ENCODE measurements around the gene ANK3.

- TF ChIP-seq ZNF16 (tag by site-specific recombination; IDR thresholded peaks at IDR 0.05; ENCODE audit: low read depth) (no peak), CTCF (tag by site-specific recombination; IDR thresholded peaks at IDR 0.05) (no peak), ZNF768 (tag by site-specific recombination; IDR thresholded peaks at IDR 0.05) (no peak), SP2 (tag by site-specific recombination; IDR thresholded peaks at IDR 0.05) (no peak), ZNF530 (tag by site-specific recombination; IDR thresholded peaks at IDR 0.05; ENCODE audit: low read depth) (no peak), ZNF211 (tag by site-specific recombination; IDR thresholded peaks at IDR 0.05; ENCODE audit: low read depth) (no peak)
Observed at GRCh38 chr10:60410970-60411369, 21.3 kb upstream of the ANK3 start.
